Lower leg skin (tissue), 3 donors: ENCODE results near the gene CCL26.
"Not testable (repeated sequence)": the region's sequence is repeated elsewhere in the genome, so short reads cannot be mapped to it uniquely, and the experiment has no call there.

Source experiments
- CTCF ChIP-seq, 3 donors: fragments of 450-650 bp; IDR thresholded peaks; one replicate each; pipeline ENCODE4 v1.5.1; 2016; ENCODE audit warnings: antibody characterized with exemption in 3 of 3, mild to moderate bottlenecking in 3 of 3, moderate library complexity in 2 of 3
- POLR2A ChIP-seq, 2 donors: fragments of 450-650 bp; IDR thresholded peaks; one replicate each; pipeline ENCODE4 v1.6.1; 2016 to 2017; ENCODE audit warnings: antibody characterized with exemption in 2 of 2, mild to moderate bottlenecking in 1 of 2, moderate library complexity in 1 of 2

- not testable (repeated sequence) for TF ChIP-seq CTCF, POLR2A (IDR thresholded peaks at IDR 0.05)
These were observed 20.6 kb upstream of the CCL26 start for GRCh38 chr7:75792567-75792966.
